CD4-positive, CD25-positive, alpha-beta regulatory T cell (primary cell): ENCODE results near the gene C8G. TPM values are rescaled to one million over a fixed set of nuclear protein-coding genes. Genes with fewer than 3 reads are reported as not detected.

Experiments
- ATAC-seq, 2 donors: fragments of 150-1000 bp; cut with Tn5 transposase; one replicate each; pipeline ENCODE4 v1.10.0; 2021; ENCODE audit warnings: low read depth in 2 of 2, moderate number of reproducible peaks in 2 of 2, moderate library complexity in 1 of 2
- DNase-seq, 3 donors: peaks; one replicate each; pipeline versions ENCODE4 v3.0.0 to v3.0.0-alpha.2; 2012 to 2022; ENCODE audit warnings: mixed read lengths in 1 of 3
- H3K27ac ChIP-seq: one replicate; pipeline ENCODE4 v1.7.0; 2013; ENCODE audit warnings: mild to moderate bottlenecking, low read length; ENCODE audit not compliant: insufficient read depth, poor library complexity, severe bottlenecking
- H3K27me3 ChIP-seq: one replicate; pipeline ENCODE4 v1.7.0; 2013; ENCODE audit warnings: low read length; ENCODE audit not compliant: control insufficient read depth, insufficient read depth
- H3K36me3 ChIP-seq: one replicate; pipeline ENCODE4 v1.7.0; 2013; ENCODE audit warnings: mild to moderate bottlenecking, low read length, moderate library complexity; ENCODE audit not compliant: control insufficient read depth, insufficient read depth
- H3K4me1 ChIP-seq: 2 replicates; pipeline ENCODE4 v1.7.0; 2013; ENCODE audit warnings: mild to moderate bottlenecking, low read length; ENCODE audit not compliant: insufficient read depth, control insufficient read depth, poor library complexity, severe bottlenecking
- H3K4me3 ChIP-seq: one replicate; pipeline ENCODE4 v1.7.0; 2013; ENCODE audit warnings: low read depth, mild to moderate bottlenecking, low read length, moderate library complexity
- H3K9me3 ChIP-seq, 2 experiments: 1 replicate in 1 of 2; 2 replicates in 1 of 2; pipeline ENCODE4 v1.7.0; 2013; ENCODE audit warnings: low read length in 2 of 2, mild to moderate bottlenecking in 1 of 2, moderate library complexity in 1 of 2; ENCODE audit not compliant: control insufficient read depth in 2 of 2
- H3K27ac Mint-ChIP-seq, 3 donors: one replicate each; pipeline ENCODE4 v1.8.0; 2020 to 2022; ENCODE audit warnings: mild to moderate bottlenecking in 3 of 3, mixed read lengths in 3 of 3, moderate library complexity in 2 of 3
- H3K27me3 Mint-ChIP-seq: one replicate; pipeline ENCODE4 v1.8.0; 2022; ENCODE audit warnings: mild to moderate bottlenecking, mixed read lengths
- H3K36me3 Mint-ChIP-seq: one replicate; pipeline ENCODE4 v1.8.0; 2020; ENCODE audit warnings: mixed read lengths
- H3K4me1 Mint-ChIP-seq, 4 donors: one replicate each; pipeline ENCODE4 v1.8.0; 2020 to 2022; ENCODE audit warnings: mixed read lengths in 4 of 4, mild to moderate bottlenecking in 1 of 4
- H3K4me3 Mint-ChIP-seq, 4 donors: one replicate each; pipeline ENCODE4 v1.8.0; 2020 to 2022; ENCODE audit warnings: mild to moderate bottlenecking in 4 of 4, mixed read lengths in 4 of 4, moderate library complexity in 3 of 4
- H3K9me3 Mint-ChIP-seq, 7 donors: one replicate each; pipeline ENCODE4 v1.8.0; 2020 to 2022; ENCODE audit warnings: mixed read lengths in 7 of 7, mild to moderate bottlenecking in 3 of 7, moderate library complexity in 2 of 7
- polyA plus RNA-seq, 4 donors: library from polyadenylated mRNA; unstranded; fragments of 300-500 nt; fragmentation: Illumina TruSeq; gene quantifications; one replicate each; pipeline ENCODE4 v1.2.3, GENCODE V29; 2021
- total RNA-seq: library from RNA; stranded (reverse); gene quantifications from one replicate; pipeline ENCODE4 v1.2.3, GENCODE V29; 2022

Gene C8G
- total and polyA plus RNA-seq, 5 donors from 2014 or later, result 0.96 to 1.1 TPM; not detected in 3

GRCh38 chr9:136977223-136977622 lies 32.2 kb downstream of the C8G start, which contains the start of gene PTGDS:
TSS of gene PTGDS (plus strand) at chr9:136977504. CDS start at chr9:136977579, 75 bp downstream.
- Histone ChIP-seq H3K9me3 (no peaks in the 10 kb centered on the region), H3K4me3 (no peak within 1 kb of the TSS)
- peaks cover 11% of the 10 kb centered on the region for H3K27me3 Mint-ChIP-seq

GRCh38 chr9:136977649-136978072 lies 32.6 kb downstream of the C8G start:
- peaks cover 0 to 23% (median 5%) of the 10 kb centered on the region in 4 donors for H3K4me1 Mint-ChIP-seq
- no peak overlapping the region for H3K27ac Mint-ChIP-seq

More at GRCh38 chr9:136977223-136977622, 32.2 kb downstream of the C8G start, which contains the start of gene PTGDS:
- Mint-ChIP-seq H3K36me3 (no peaks in the 10 kb centered on the region), H3K27ac (no peak within 1 kb of the TSS), H3K9me3 (no peaks in the 10 kb centered on the region), H3K4me1 (peaks cover 0 to 23% (median 5%) of the 10 kb centered on the region in 4 donors), H3K4me3 (peak within 1 kb of the TSS in 3 of 4 donors; percentile 41 to 73 (median 73))
- no peak for DNase-seq
- H3K36me3 ChIP-seq, result no peaks in the 10 kb centered on the region
- H3K4me1 ChIP-seq, result peaks cover 28% of the 10 kb centered on the region
- no peaks in the 10 kb centered on the region for H3K27me3 ChIP-seq
- ATAC-seq, result no peak
- no peak within 1 kb of the TSS for H3K27ac ChIP-seq

GRCh38 chr9:136978073-136978864 lies 33.2 kb downstream of the C8G start:
- Histone ChIP-seq H3K4me1 (peaks cover 28% of the 10 kb centered on the region), H3K27me3 (no peaks in the 10 kb centered on the region), H3K9me3 (no peaks in the 10 kb centered on the region), H3K4me3 (no peak overlapping the region), H3K27ac (no peak overlapping the region), H3K36me3 (no peaks in the 10 kb centered on the region)
- peak; percentile 40 to 71 (median 55) for DNase-seq
- Mint-ChIP-seq H3K36me3 (no peaks in the 10 kb centered on the region), H3K4me3 (no peak overlapping the region), H3K27ac (no peak overlapping the region), H3K9me3 (no peaks in the 10 kb centered on the region), H3K4me1 (peaks cover 0 to 23% (median 5%) of the 10 kb centered on the region in 4 donors), H3K27me3 (peaks cover 18% of the 10 kb centered on the region)
- peak; percentile 38 to 44 for ATAC-seq

More at GRCh38 chr9:136977649-136978072, 32.6 kb downstream of the C8G start:
- H3K27ac ChIP-seq, result no peak overlapping the region
- no peaks in the 10 kb centered on the region for H3K27me3 ChIP-seq
- no peaks in the 10 kb centered on the region for H3K9me3 ChIP-seq
- peaks cover 28% of the 10 kb centered on the region for H3K4me1 ChIP-seq
- DNase-seq (no peak), ATAC-seq (no peak)
- no peaks in the 10 kb centered on the region for H3K36me3 Mint-ChIP-seq
- H3K4me3 Mint-ChIP-seq, result peak overlapping the region in 2 of 4 donors; percentile 41 to 73
- H3K36me3 ChIP-seq, result no peaks in the 10 kb centered on the region
- H3K4me3 ChIP-seq, result no peak overlapping the region
- H3K9me3 Mint-ChIP-seq, result no peaks in the 10 kb centered on the region
- peaks cover 14% of the 10 kb centered on the region for H3K27me3 Mint-ChIP-seq

- DNase-seq (no peak), ATAC-seq (no peak)
- peaks cover 25% of the 10 kb centered on the region for H3K27me3 Mint-ChIP-seq
- peaks cover 3% of the 10 kb centered on the region for H3K36me3 Mint-ChIP-seq
- H3K36me3 ChIP-seq, result no peaks in the 10 kb centered on the region
- H3K4me3 Mint-ChIP-seq, result no peak overlapping the region
- no peak overlapping the region for H3K27ac Mint-ChIP-seq
- peaks cover 2% of the 10 kb centered on the region for H3K27me3 ChIP-seq
- no peaks in the 10 kb centered on the region for H3K9me3 ChIP-seq
- H3K27ac ChIP-seq, result no peak overlapping the region
- no peak overlapping the region for H3K4me3 ChIP-seq
- H3K4me1 ChIP-seq, result peaks cover 28% of the 10 kb centered on the region
- H3K9me3 Mint-ChIP-seq, result no peaks in the 10 kb centered on the region
- peaks cover 0 to 25% (median 8%) of the 10 kb centered on the region in 4 donors for H3K4me1 Mint-ChIP-seq
Observed at GRCh38 chr9:136978865-136979544, 34.0 kb downstream of the C8G start.

GRCh38 chr9:136979769-136980587 lies 34.9 kb downstream of the C8G start:
- peaks cover 22% of the 10 kb centered on the region for H3K4me1 ChIP-seq
- Mint-ChIP-seq H3K9me3 (no peaks in the 10 kb centered on the region), H3K27ac (no peak overlapping the region), H3K4me3 (no peak overlapping the region), H3K4me1 (peaks cover 0 to 20% (median 7%) of the 10 kb centered on the region in 4 donors), H3K27me3 (peaks cover 29% of the 10 kb centered on the region), H3K36me3 (peaks cover 3% of the 10 kb centered on the region)
- no peaks in the 10 kb centered on the region for H3K36me3 ChIP-seq
- no peak overlapping the region for H3K27ac ChIP-seq
- H3K4me3 ChIP-seq, result no peak overlapping the region
- no peaks in the 10 kb centered on the region for H3K9me3 ChIP-seq
- peaks cover 5% of the 10 kb centered on the region for H3K27me3 ChIP-seq
- DNase-seq (no peak), ATAC-seq (no peak)

- no peak overlapping the region for H3K27ac Mint-ChIP-seq
- peaks cover 0 to 11% (median 4%) of the 10 kb centered on the region in 4 donors for H3K4me1 Mint-ChIP-seq
- no peak for DNase-seq
- H3K4me3 Mint-ChIP-seq, result no peak overlapping the region
- H3K4me1 ChIP-seq, result peaks cover 18% of the 10 kb centered on the region
- H3K9me3 ChIP-seq, result no peaks in the 10 kb centered on the region
- H3K9me3 Mint-ChIP-seq, result no peaks in the 10 kb centered on the region
- ATAC-seq, result no peak
- no peak overlapping the region for H3K27ac ChIP-seq
- peaks cover 24% of the 10 kb centered on the region for H3K27me3 Mint-ChIP-seq
- H3K27me3 ChIP-seq, result peaks cover 5% of the 10 kb centered on the region
- no peaks in the 10 kb centered on the region for H3K36me3 ChIP-seq
- no peak overlapping the region for H3K4me3 ChIP-seq
- peaks cover 3% of the 10 kb centered on the region for H3K36me3 Mint-ChIP-seq
Observed at GRCh38 chr9:136980669-136981478, 35.8 kb downstream of the C8G start.
